GM12872 (cell line): ENCODE measurements around the gene H2AZ2.

Source experiments
- CTCF ChIP-seq: IDR thresholded peaks from 3 replicates; pipeline ENCODE4 v1.5.1; 2011; ENCODE audit warnings: low read depth, mild to moderate bottlenecking, low read length, moderate library complexity; ENCODE audit not compliant: insufficient read depth

Gene H2AZ2

DNA sequence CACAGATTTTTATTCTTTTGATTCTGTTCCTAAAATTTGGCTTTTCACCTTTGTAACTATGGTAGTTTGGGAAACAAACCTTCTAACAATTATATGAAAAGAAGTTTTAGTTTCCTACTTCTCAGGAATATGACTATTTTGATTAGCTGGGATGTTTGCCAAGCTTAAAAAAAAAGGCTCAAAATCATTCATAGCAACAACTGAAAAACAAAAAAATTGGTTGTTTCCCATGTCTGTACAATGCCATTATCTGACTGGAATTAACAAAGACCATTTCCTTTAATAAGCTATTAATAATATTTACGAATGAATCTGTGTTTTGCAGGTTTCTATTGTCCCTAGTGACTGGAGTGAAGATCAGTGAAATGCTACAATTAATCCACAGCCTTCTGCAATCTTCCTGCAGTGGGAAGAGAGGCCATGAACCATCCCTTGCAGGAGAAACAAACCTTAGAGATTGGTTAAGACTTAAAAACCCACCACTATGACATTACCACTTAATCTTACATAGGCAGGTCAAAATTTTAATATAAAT, 33.2 kb upstream of the H2AZ2 start:
- no peak for TF ChIP-seq CTCF

GRCh38 chr7:44880317-44881018, 32.6 kb upstream of the H2AZ2 start:
- TF ChIP-seq CTCF = no peak

GRCh38 chr7:44876393-44876792, 28.5 kb upstream of the H2AZ2 start:
- TF ChIP-seq CTCF = no peak

- no peak for TF ChIP-seq CTCF
Observed at GRCh38 chr7:44875241-44875640, 27.4 kb upstream of the H2AZ2 start.

DNA sequence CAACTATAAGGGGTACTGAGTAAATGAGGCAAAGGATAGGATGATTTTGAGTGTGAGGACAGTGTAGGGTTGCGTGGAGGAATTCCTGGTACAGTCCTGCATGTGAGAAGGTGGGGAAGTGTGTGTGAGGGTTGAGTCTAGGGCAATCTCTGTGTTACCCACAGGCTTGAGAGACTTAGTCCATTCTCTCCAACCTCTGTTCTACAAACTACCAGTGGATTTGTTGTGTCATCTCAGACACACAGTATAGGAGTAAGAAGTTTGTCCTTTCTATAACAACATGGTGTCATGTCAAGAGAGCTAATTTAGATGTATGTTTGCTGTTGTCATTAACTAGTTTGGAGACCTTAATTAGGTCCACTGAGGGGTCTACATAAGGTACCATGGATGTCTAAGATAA, 24.9 kb upstream of the H2AZ2 start:
- TF ChIP-seq CTCF = no peak

DNA sequence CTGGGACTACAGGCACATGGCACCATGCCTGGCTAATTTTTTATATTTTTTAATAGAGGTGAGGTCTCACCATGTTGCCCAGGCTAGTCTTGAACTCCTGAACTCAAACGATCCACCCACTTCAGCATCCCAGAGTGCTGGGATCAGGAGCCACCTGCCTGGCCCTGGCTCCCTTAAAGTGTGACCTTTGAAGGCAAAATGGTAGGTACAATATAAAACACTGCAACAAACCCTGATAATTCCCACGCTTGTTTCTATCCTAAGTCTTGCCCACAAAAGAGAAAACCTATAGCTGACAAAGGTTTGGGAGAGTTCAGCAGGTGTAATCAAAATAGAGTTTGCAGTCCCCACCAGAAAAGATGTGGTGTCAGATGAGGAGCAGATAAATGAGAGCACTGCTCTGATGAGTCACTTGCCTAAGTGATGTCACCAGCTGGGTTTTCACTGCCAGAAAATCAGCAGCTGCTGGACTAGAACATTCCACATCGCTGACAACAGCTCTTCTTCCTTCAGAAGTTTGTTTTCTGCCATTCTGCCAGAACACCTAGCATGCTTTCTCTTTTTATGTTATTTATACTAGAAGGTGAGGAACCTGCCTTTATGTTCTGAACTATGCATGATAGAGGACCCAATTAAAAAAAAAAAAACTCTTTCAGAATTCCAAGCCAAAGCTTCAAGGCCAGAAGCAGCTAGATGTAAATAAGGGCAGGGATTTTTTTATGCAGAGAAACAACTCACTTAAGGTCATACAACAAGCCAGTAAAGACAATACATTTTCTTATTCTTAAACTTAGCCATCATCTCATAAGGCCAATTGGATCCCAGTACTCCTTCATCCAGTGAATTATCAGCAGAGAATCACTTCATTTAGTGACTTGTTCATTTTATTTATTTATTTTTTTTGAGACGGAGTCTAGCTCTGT, 19.4 kb upstream of the H2AZ2 start:
- no peak for TF ChIP-seq CTCF

DNA sequence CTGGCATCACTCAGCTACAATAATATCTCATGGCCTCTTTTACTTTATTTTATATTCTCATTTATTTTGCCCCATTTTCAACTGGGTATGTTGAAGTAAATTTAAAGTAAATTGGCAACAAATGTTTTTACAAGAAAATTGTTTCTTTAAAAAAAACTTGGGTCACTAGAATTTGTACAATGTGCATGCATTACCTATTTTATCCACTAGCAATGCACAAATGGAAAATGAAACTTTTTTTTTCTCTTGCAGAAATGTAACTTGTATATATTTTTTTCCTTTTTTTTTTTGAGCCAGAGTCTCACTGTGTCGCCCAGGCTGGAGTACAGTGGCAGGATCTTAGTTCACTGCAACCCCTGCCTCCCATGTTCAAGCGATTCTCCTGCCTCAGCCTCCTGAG, 10.3 kb upstream of the H2AZ2 start:
- TF ChIP-seq CTCF = peak; percentile 30; the same call in 2 of the 3 replicates
